Fibroblast of lung (primary cell): Measurements from ENCODE around the gene GDPGP1. TPM values are rescaled to one million over a fixed set of nuclear protein-coding genes. Genes with fewer than 3 reads are reported as not detected.

ENCODE experiments used
- DNase-seq, 2 donors: peaks; one replicate each; pipeline versions ENCODE4 v3.0.0 to v3.0.0-alpha.2; 2010; ENCODE audit warnings: low read depth in 2 of 2
- H2AFZ ChIP-seq: 2 replicates; pipeline ENCODE4 v1.5.1; 2012; ENCODE audit warnings: low read length, control low read depth, inconsistent platforms
- H3K27ac ChIP-seq: 2 replicates; pipeline ENCODE4 v1.5.1; 2011; ENCODE audit warnings: low read length, control low read depth; ENCODE audit not compliant: insufficient read depth
- H3K27me3 ChIP-seq: 2 replicates; pipeline ENCODE4 v1.5.1; 2011; ENCODE audit warnings: mild to moderate bottlenecking, low read length; ENCODE audit not compliant: control insufficient read depth, insufficient read depth
- H3K36me3 ChIP-seq: 2 replicates; pipeline ENCODE4 v1.5.1; 2011; ENCODE audit warnings: low read length; ENCODE audit not compliant: control insufficient read depth, insufficient read depth
- H3K4me1 ChIP-seq: 2 replicates; pipeline ENCODE4 v1.5.1; 2011; ENCODE audit warnings: low read length; ENCODE audit not compliant: control insufficient read depth, insufficient read depth; ENCODE audit errors: extremely low read depth
- H3K4me2 ChIP-seq: 2 replicates; pipeline ENCODE4 v1.5.1; 2011; ENCODE audit warnings: low read length, control low read depth; ENCODE audit not compliant: insufficient read depth; ENCODE audit errors: extremely low read depth
- H3K4me3 ChIP-seq, 4 experiments: fragments of 200-600 bp in 1 of 4; sonication (generic) in 1 of 4; replicated peaks in 1 of 4; 2 replicates each; pipeline ENCODE4 v1.5.1; 2011 to 2016; ENCODE audit warnings: low read length in 4 of 4, low read depth in 3 of 4, mild to moderate bottlenecking in 3 of 4, control low read depth in 2 of 4, inconsistent platforms in 1 of 4, mixed read lengths in 1 of 4; ENCODE audit not compliant: insufficient read depth in 1 of 4; ENCODE audit errors: control extremely low read depth in 1 of 4
- H3K79me2 ChIP-seq: 2 replicates; pipeline ENCODE4 v1.5.1; 2012; ENCODE audit warnings: mild to moderate bottlenecking, low read length, inconsistent platforms; ENCODE audit not compliant: control insufficient read depth, insufficient read depth
- H3K9ac ChIP-seq: 2 replicates; pipeline ENCODE4 v1.5.1; 2011; ENCODE audit warnings: mild to moderate bottlenecking, low read length, control low read depth; ENCODE audit not compliant: insufficient read depth
- H3K9me3 ChIP-seq: 2 replicates; pipeline ENCODE4 v1.5.1; 2012; ENCODE audit warnings: low read depth, low read length; ENCODE audit not compliant: control insufficient read depth, insufficient read depth
- H4K20me1 ChIP-seq: 2 replicates; pipeline ENCODE4 v1.5.1; 2011; ENCODE audit warnings: low read length; ENCODE audit not compliant: control insufficient read depth, insufficient read depth; ENCODE audit errors: extremely low read depth
- CTCF ChIP-seq, 2 donors: IDR thresholded peaks in 1 of 2; conservative IDR thresholded peaks in 1 of 2; 1 replicate in 1 of 2; 2 replicates in 1 of 2; pipeline ENCODE4 v1.5.1; 2011 to 2012; ENCODE audit warnings: low read length in 2 of 2, control low read depth in 1 of 2, inconsistent platforms in 1 of 2, low read depth in 1 of 2, mild to moderate bottlenecking in 1 of 2
- EZH2 ChIP-seq: IDR thresholded peaks from 2 replicates; pipeline ENCODE4 v1.5.1; 2012; ENCODE audit warnings: low read length, control low read depth, mild to moderate bottlenecking; ENCODE audit errors: missing control alignments
- polyA plus RNA-seq, 2 donors: library from polyadenylated mRNA; depleted of rRNA in 1 of 2; stranded (reverse) in 1 of 2; unstranded in 1 of 2; fragments of >200 nt; gene quantifications; 2 replicates each; pipeline ENCODE4 v1.2.1, GENCODE V29; 2011 to 2012; ENCODE audit warnings: missing spikeins in 1 of 2
- total RNA-seq: library from RNA; depleted of rRNA; stranded (reverse); fragments of >200 nt; gene quantifications from 2 replicates; pipeline ENCODE4 v1.2.1, GENCODE V29; 2014

Gene GDPGP1
- total and polyA plus RNA-seq, 2 donors (not counting 1 experiment from before 2014, with no cell fraction given): 1.9 to 9.7 TPM

- H3K79me2 ChIP-seq: no peaks in the 10 kb centered on the region
- H3K36me3 ChIP-seq: peaks cover 10% of the 10 kb centered on the region
- peaks cover 3% of the 10 kb centered on the region for H3K4me1 ChIP-seq
- H3K4me3 ChIP-seq: no peak overlapping the region
- no peaks in the 10 kb centered on the region for H3K9me3 ChIP-seq
- H3K9ac ChIP-seq: no peak overlapping the region
- no peak for DNase-seq
- no peak overlapping the region for H2AFZ ChIP-seq
- no peak for TF ChIP-seq EZH2
- no peak for TF ChIP-seq CTCF (conservative IDR thresholded peaks at IDR 0.05 in 1 of 2, IDR thresholded peaks at IDR 0.05 in 1 of 2; ENCODE audit: low read depth in 1 of 2, low read length in 2 of 2)
- no peak overlapping the region for H3K4me2 ChIP-seq
- H3K27ac ChIP-seq: no peak overlapping the region
- no peaks in the 10 kb centered on the region for H3K27me3 ChIP-seq
- no peaks in the 10 kb centered on the region for H4K20me1 ChIP-seq
These were observed 8.3 kb upstream of the GDPGP1 start for GRCh38 chr15:90225504-90226234.

GRCh38 chr15:90227336-90227735, 6.7 kb upstream of the GDPGP1 start:
- Histone ChIP-seq H4K20me1 (no peaks in the 10 kb centered on the region), H3K4me1 (peaks cover 3% of the 10 kb centered on the region), H3K27ac (no peak overlapping the region), H2AFZ (no peak overlapping the region), H3K4me2 (no peak overlapping the region), H3K79me2 (peaks cover 5% of the 10 kb centered on the region), H3K27me3 (no peaks in the 10 kb centered on the region), H3K4me3 (no peak overlapping the region), H3K36me3 (peaks cover 17% of the 10 kb centered on the region), H3K9ac (no peak overlapping the region), H3K9me3 (no peaks in the 10 kb centered on the region)
- TF ChIP-seq EZH2 (no peak), CTCF (conservative IDR thresholded peaks at IDR 0.05 in 1 of 2, IDR thresholded peaks at IDR 0.05 in 1 of 2; ENCODE audit: low read depth in 1 of 2, low read length in 2 of 2) (no peak)
- DNase-seq: no peak

GRCh38 chr15:90227816-90228772, 5.9 kb upstream of the GDPGP1 start:
- Histone ChIP-seq H3K79me2 (peaks cover 8% of the 10 kb centered on the region), H3K4me2 (no peak overlapping the region), H3K9ac (no peak overlapping the region), H2AFZ (no peak overlapping the region), H3K9me3 (no peaks in the 10 kb centered on the region), H3K4me3 (no peak overlapping the region), H3K27ac (no peak overlapping the region), H3K27me3 (no peaks in the 10 kb centered on the region), H3K36me3 (peaks cover 17% of the 10 kb centered on the region), H4K20me1 (no peaks in the 10 kb centered on the region), H3K4me1 (peaks cover 4% of the 10 kb centered on the region)
- no peak for DNase-seq
- TF ChIP-seq CTCF (conservative IDR thresholded peaks at IDR 0.05 in 1 of 2, IDR thresholded peaks at IDR 0.05 in 1 of 2; ENCODE audit: low read depth in 1 of 2, low read length in 2 of 2) (no peak), EZH2 (no peak)
